ENCODE data around the gene B4GALNT2. TPM values are rescaled to one million over a fixed set of nuclear protein-coding genes. Genes with fewer than 3 reads are reported as not detected.

B4GALNT2 gene
- total and polyA plus RNA-seq, 2 of the 8 experiments (the other 6 are each of a cell fraction or from before 2014, with no cell fraction given): not detected

DNA sequence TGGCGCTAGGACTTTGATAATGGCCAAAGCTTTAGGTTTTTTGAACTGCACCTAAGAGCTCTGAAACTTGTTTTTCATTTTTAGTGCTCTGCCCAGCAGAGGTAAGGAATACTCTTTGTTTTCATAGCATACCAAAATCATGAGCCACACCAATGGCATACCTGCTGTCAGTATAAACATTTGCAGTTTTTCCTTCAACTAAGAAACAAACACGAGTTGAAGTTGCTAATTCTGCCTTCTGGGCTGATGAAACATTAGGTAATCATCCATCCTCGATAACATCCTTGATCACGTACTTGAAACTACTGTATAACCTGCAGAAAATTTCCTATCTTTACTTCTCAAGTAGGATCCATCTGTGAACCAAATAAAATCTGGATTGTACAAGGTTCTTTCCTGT, 20.6 kb upstream of the B4GALNT2 start (continued):
- TF ChIP-seq, protein P1, sequence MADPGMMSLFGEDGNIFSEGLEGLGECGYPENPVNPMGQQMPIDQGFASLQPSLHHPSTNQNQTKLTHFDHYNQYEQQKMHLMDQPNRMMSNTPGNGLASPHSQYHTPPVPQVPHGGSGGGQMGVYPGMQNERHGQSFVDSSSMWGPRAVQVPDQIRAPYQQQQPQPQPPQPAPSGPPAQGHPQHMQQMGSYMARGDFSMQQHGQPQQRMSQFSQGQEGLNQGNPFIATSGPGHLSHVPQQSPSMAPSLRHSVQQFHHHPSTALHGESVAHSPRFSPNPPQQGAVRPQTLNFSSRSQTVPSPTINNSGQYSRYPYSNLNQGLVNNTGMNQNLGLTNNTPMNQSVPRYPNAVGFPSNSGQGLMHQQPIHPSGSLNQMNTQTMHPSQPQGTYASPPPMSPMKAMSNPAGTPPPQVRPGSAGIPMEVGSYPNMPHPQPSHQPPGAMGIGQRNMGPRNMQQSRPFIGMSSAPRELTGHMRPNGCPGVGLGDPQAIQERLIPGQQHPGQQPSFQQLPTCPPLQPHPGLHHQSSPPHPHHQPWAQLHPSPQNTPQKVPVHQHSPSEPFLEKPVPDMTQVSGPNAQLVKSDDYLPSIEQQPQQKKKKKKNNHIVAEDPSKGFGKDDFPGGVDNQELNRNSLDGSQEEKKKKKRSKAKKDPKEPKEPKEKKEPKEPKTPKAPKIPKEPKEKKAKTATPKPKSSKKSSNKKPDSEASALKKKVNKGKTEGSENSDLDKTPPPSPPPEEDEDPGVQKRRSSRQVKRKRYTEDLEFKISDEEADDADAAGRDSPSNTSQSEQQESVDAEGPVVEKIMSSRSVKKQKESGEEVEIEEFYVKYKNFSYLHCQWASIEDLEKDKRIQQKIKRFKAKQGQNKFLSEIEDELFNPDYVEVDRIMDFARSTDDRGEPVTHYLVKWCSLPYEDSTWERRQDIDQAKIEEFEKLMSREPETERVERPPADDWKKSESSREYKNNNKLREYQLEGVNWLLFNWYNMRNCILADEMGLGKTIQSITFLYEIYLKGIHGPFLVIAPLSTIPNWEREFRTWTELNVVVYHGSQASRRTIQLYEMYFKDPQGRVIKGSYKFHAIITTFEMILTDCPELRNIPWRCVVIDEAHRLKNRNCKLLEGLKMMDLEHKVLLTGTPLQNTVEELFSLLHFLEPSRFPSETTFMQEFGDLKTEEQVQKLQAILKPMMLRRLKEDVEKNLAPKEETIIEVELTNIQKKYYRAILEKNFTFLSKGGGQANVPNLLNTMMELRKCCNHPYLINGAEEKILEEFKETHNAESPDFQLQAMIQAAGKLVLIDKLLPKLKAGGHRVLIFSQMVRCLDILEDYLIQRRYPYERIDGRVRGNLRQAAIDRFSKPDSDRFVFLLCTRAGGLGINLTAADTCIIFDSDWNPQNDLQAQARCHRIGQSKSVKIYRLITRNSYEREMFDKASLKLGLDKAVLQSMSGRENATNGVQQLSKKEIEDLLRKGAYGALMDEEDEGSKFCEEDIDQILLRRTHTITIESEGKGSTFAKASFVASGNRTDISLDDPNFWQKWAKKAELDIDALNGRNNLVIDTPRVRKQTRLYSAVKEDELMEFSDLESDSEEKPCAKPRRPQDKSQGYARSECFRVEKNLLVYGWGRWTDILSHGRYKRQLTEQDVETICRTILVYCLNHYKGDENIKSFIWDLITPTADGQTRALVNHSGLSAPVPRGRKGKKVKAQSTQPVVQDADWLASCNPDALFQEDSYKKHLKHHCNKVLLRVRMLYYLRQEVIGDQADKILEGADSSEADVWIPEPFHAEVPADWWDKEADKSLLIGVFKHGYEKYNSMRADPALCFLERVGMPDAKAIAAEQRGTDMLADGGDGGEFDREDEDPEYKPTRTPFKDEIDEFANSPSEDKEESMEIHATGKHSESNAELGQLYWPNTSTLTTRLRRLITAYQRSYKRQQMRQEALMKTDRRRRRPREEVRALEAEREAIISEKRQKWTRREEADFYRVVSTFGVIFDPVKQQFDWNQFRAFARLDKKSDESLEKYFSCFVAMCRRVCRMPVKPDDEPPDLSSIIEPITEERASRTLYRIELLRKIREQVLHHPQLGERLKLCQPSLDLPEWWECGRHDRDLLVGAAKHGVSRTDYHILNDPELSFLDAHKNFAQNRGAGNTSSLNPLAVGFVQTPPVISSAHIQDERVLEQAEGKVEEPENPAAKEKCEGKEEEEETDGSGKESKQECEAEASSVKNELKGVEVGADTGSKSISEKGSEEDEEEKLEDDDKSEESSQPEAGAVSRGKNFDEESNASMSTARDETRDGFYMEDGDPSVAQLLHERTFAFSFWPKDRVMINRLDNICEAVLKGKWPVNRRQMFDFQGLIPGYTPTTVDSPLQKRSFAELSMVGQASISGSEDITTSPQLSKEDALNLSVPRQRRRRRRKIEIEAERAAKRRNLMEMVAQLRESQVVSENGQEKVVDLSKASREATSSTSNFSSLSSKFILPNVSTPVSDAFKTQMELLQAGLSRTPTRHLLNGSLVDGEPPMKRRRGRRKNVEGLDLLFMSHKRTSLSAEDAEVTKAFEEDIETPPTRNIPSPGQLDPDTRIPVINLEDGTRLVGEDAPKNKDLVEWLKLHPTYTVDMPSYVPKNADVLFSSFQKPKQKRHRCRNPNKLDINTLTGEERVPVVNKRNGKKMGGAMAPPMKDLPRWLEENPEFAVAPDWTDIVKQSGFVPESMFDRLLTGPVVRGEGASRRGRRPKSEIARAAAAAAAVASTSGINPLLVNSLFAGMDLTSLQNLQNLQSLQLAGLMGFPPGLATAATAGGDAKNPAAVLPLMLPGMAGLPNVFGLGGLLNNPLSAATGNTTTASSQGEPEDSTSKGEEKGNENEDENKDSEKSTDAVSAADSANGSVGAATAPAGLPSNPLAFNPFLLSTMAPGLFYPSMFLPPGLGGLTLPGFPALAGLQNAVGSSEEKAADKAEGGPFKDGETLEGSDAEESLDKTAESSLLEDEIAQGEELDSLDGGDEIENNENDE (IDR thresholded peaks at IDR 0.05; ENCODE audit: insufficient replicate concordance, low read length): no peak
- TF ChIP-seq SUZ12 (IDR thresholded peaks at IDR 0.05; ENCODE audit: low read length): no peak
